ENCODE results near the gene RCBTB2.

RCBTB2 gene

DNA sequence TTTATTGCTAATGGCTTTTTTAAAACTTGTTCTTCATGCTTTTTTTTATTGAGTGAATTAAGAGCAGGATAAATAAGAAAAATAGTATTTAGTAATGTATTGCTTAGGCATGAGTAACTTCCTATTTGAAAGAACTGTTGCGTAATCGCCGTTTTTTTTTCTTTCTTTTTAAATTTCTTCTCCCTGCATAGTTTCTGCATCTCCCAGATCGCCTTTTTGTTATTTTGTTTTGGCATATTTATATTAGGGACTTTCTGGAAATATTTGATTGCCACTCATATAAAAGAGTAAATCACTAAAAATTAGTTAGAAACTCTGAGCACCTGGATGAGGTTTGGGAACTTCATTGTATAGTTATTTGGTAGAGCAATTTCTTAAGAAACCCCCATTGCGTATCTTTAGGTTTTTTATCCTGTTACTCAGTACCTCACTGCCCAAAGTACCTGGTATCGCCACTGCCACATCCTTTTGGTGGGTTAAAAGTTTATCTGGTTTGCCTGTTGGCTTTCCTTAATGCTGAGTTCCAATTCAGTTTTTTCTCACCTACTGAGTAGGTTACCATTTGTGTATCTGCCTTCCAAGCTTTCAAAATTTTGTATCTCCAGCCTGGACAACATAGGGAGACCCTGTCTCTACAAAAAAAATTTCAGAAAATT lies 83.8 kb downstream of the RCBTB2 start:
- no peak for DNase-seq (ENCODE audit: low spot score)

DNA sequence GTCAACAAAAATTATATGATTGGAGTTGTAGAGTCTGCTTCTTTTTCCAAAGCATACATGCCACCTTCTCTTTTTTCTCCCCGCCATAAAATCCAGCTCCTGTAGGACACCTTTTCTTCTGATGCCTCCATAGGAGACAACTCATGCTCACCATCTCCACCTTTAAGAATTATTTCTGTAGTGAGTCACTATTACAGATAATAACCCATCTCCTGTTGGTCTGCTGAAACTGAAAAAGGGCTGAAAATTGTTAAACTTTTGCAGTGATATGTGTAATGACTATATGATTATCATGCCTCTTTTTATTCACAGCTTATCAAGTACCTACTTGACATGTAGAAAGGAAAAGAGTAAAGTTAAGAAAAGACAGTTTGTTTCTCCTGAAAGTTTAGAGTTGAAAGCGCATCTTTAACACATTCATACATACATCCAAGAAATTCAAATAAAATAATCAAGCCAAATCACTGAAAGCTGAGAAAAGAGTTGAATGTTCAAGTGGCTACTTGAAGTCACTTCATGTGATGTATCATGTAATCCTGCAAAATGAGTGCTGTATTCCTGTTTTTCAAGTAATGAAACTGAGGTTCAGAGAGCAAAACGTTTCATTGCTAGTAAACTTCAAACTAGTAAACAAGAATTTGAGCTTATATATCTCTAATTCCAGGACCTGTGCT lies 84.5 kb downstream of the RCBTB2 start:
- no peak for DNase-seq (ENCODE audit: low spot score)

- peak; percentile 82 for DNase-seq (ENCODE audit: low spot score)
Observed at GRCh38 chr13:48446464-48446863, 86.4 kb downstream of the RCBTB2 start.

- DNase-seq (ENCODE audit: low spot score) = no peak
Observed at GRCh38 chr13:48443442-48444208, 89.3 kb downstream of the RCBTB2 start.
